Epithelial cell of esophagus (primary cell): ENCODE measurements around the gene DNAJC6.
"Not testable (repeated sequence)": the region's sequence is repeated elsewhere in the genome, so short reads cannot be mapped to it uniquely, and the experiment has no call there.

Experiments
- DNase-seq: peaks from one replicate; pipeline ENCODE4 v3.0.0; 2010; ENCODE audit warnings: low read depth
- H3K4me3 ChIP-seq: 2 replicates; pipeline ENCODE4 v1.5.1; 2011; ENCODE audit warnings: mild to moderate bottlenecking, low read length, control low read depth
- CTCF ChIP-seq: IDR thresholded peaks from 2 replicates; pipeline ENCODE4 v1.5.1; 2011; ENCODE audit warnings: low read depth, mild to moderate bottlenecking, low read length, control low read depth, inconsistent platforms; ENCODE audit not compliant: insufficient read depth; ENCODE audit errors: missing control alignments

Gene DNAJC6

GRCh38 chr1:65277605-65278347 lies 31.6 kb upstream of the DNAJC6 start:
- no peak overlapping the region for H3K4me3 ChIP-seq
- no peak for DNase-seq
- TF ChIP-seq CTCF, result no peak

- H3K4me3 ChIP-seq, result no peak overlapping the region
- no peak for TF ChIP-seq CTCF
- no peak for DNase-seq
Measured at GRCh38 chr1:65278376-65279069, 30.8 kb upstream of the DNAJC6 start.

GRCh38 chr1:65279070-65279779 lies 30.1 kb upstream of the DNAJC6 start:
- H3K4me3 ChIP-seq, result no peak overlapping the region
- TF ChIP-seq CTCF, result no peak
- DNase-seq, result no peak

GRCh38 chr1:65281846-65282245 lies 27.5 kb upstream of the DNAJC6 start:
- DNase-seq, result no peak
- H3K4me3 ChIP-seq, result no peak overlapping the region

GRCh38 chr1:65284229-65284628 lies 25.1 kb upstream of the DNAJC6 start:
- H3K4me3 ChIP-seq, result no peak overlapping the region
- no peak for TF ChIP-seq CTCF

More at GRCh38 chr1:65281846-65282245, 27.5 kb upstream of the DNAJC6 start:
- TF ChIP-seq CTCF, result no peak

GRCh38 chr1:65289449-65289848 lies 19.9 kb upstream of the DNAJC6 start:
- TF ChIP-seq CTCF, result no peak
- no peak for DNase-seq
- H3K4me3 ChIP-seq, result no peak overlapping the region

More at GRCh38 chr1:65284229-65284628, 25.1 kb upstream of the DNAJC6 start:
- DNase-seq, result no peak

GRCh38 chr1:65291818-65292217 lies 17.5 kb upstream of the DNAJC6 start:
- H3K4me3 ChIP-seq, result not testable (repeated sequence)

More at GRCh38 chr1:65291818-65292217, 17.5 kb upstream of the DNAJC6 start:
- not testable (repeated sequence) for DNase-seq
